ENCODE results near the gene DNAL1. TPM values are rescaled to one million over a fixed set of nuclear protein-coding genes. Genes with fewer than 3 reads are reported as not detected.
A peak's percentile ranks its signal among the peaks of the same experiment; 100 is the strongest.

The DNAL1 gene
- total and polyA plus RNA-seq, 2 of the 13 experiments (the other 11 are each of a cell fraction or from before 2014, with no cell fraction given), result 1.4 to 13.3 TPM

GRCh38 chr14:73633116-73634010, 11.4 kb upstream of the DNAL1 start (continued):
- no peak for TF ChIP-seq ZNF670 (CRISPR knock-in tag; IDR thresholded peaks at IDR 0.05; ENCODE audit: borderline replicate concordance)
- no peak for TF ChIP-seq TCF7L2 (IDR thresholded peaks at IDR 0.05; ENCODE audit: low read depth, low read length)
- TF ChIP-seq MAX (IDR thresholded peaks at IDR 0.05), result peak; percentile 49; the same call in 1 of the 2 replicates
- TF ChIP-seq ZNF326 (CRISPR knock-in tag; IDR thresholded peaks at IDR 0.05; ENCODE audit: borderline replicate concordance), result no peak
- no peak for TF ChIP-seq RARG (CRISPR knock-in tag; IDR thresholded peaks at IDR 0.05; ENCODE audit: low read depth)
- TF ChIP-seq SIN3B (IDR thresholded peaks at IDR 0.05; ENCODE audit: low read length), result no peak
- no peak for TF ChIP-seq RARA (CRISPR knock-in tag; IDR thresholded peaks at IDR 0.05)
- TF ChIP-seq U2AF1 (optimal IDR thresholded peaks at IDR 0.05; ENCODE audit: low read depth, low read length), result no peak
- no peak for TF ChIP-seq ZNF75D (CRISPR knock-in tag; IDR thresholded peaks at IDR 0.05; ENCODE audit: borderline replicate concordance)
- TF ChIP-seq HOXA7 (CRISPR knock-in tag; IDR thresholded peaks at IDR 0.05), result no peak
- TF ChIP-seq ZNF460 (CRISPR knock-in tag; IDR thresholded peaks at IDR 0.05; ENCODE audit: borderline replicate concordance), result no peak; the same call in 1 of the 2 replicates
- no peak for TF ChIP-seq ZNF703 (CRISPR knock-in tag; IDR thresholded peaks at IDR 0.05; ENCODE audit: borderline replicate concordance)
- no peak for TF ChIP-seq ATF7-NPFF (CRISPR knock-in tag; IDR thresholded peaks at IDR 0.05; ENCODE audit: low read depth)
- 0 out of 2 replicates have a peak, but pooled peaks have one; percentile 14 for TF ChIP-seq SNAPC2 (CRISPR knock-in tag; IDR thresholded peaks at IDR 0.05)
- no peak for TF ChIP-seq NAIF1 (CRISPR knock-in tag; IDR thresholded peaks at IDR 0.05; ENCODE audit: borderline replicate concordance)
- peak; percentile 87 for TF ChIP-seq STAG1 (CRISPR knock-in tag; IDR thresholded peaks at IDR 0.05)
- TF ChIP-seq ZNF672 (CRISPR knock-in tag; IDR thresholded peaks at IDR 0.05), result no peak
- TF ChIP-seq ZNF556 (CRISPR knock-in tag; IDR thresholded peaks at IDR 0.05; ENCODE audit: borderline replicate concordance), result no peak
- TF ChIP-seq ZUFSP (CRISPR knock-in tag; IDR thresholded peaks at IDR 0.05; ENCODE audit: borderline replicate concordance), result no peak
- TF ChIP-seq ZNF660 (CRISPR knock-in tag; IDR thresholded peaks at IDR 0.05; ENCODE audit: borderline replicate concordance, low read depth), result no peak
- no peak for TF ChIP-seq SRF (IDR thresholded peaks at IDR 0.05; ENCODE audit: low read depth, low read length)
- TF ChIP-seq ELK4 (CRISPR knock-in tag; IDR thresholded peaks at IDR 0.05; ENCODE audit: borderline replicate concordance), result no peak
- no peak for TF ChIP-seq DR1 (CRISPR knock-in tag; IDR thresholded peaks at IDR 0.05)
- TF ChIP-seq NFE2 (CRISPR knock-in tag; IDR thresholded peaks at IDR 0.05), result no peak
- TF ChIP-seq ASH2L (IDR thresholded peaks at IDR 0.05; ENCODE audit: insufficient read length, low read depth, low read length), result peak; percentile 37
- no peak for TF ChIP-seq MXD4 (CRISPR knock-in tag; IDR thresholded peaks at IDR 0.05)
- TF ChIP-seq NCOA2 (CRISPR knock-in tag; IDR thresholded peaks at IDR 0.05), result no peak
- TF ChIP-seq ZNF562 (CRISPR knock-in tag; IDR thresholded peaks at IDR 0.05; ENCODE audit: borderline replicate concordance), result no peak
- no peak for TF ChIP-seq ZNF724P (CRISPR knock-in tag; IDR thresholded peaks at IDR 0.05; ENCODE audit: borderline replicate concordance)

All from HepG2 (cell line).